Measurements from ENCODE around the gene SLC1A1.

SLC1A1 gene

GRCh38 chr9:4592886-4593285 lies 102.6 kb downstream of the SLC1A1 start:
- no peak overlapping the region for H3K4me2 ChIP-seq
- no peaks in the 10 kb centered on the region for H4K20me1 ChIP-seq (ENCODE audit: insufficient read depth)
- no peaks in the 10 kb centered on the region for H3K27me3 ChIP-seq (ENCODE audit: insufficient read depth, low read depth)
- no peak overlapping the region for H3K27ac ChIP-seq
- H3K4me3 ChIP-seq (IDR thresholded peaks at IDR 0.05; ENCODE audit: insufficient read depth, low read depth, low read length): no peak overlapping the region
- H3K9ac ChIP-seq: no peak overlapping the region
- TF ChIP-seq, protein P1, sequence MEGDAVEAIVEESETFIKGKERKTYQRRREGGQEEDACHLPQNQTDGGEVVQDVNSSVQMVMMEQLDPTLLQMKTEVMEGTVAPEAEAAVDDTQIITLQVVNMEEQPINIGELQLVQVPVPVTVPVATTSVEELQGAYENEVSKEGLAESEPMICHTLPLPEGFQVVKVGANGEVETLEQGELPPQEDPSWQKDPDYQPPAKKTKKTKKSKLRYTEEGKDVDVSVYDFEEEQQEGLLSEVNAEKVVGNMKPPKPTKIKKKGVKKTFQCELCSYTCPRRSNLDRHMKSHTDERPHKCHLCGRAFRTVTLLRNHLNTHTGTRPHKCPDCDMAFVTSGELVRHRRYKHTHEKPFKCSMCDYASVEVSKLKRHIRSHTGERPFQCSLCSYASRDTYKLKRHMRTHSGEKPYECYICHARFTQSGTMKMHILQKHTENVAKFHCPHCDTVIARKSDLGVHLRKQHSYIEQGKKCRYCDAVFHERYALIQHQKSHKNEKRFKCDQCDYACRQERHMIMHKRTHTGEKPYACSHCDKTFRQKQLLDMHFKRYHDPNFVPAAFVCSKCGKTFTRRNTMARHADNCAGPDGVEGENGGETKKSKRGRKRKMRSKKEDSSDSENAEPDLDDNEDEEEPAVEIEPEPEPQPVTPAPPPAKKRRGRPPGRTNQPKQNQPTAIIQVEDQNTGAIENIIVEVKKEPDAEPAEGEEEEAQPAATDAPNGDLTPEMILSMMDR (conservative IDR thresholded peaks at IDR 0.05; ENCODE audit: low read depth, low read length): no peak
- H2AFZ ChIP-seq (ENCODE audit: low read depth): no peak overlapping the region
- no peaks in the 10 kb centered on the region for H3K4me1 ChIP-seq (ENCODE audit: low read depth, poor library complexity, severe bottlenecking)
- H3K79me2 ChIP-seq (ENCODE audit: insufficient read depth, low read depth): no peaks in the 10 kb centered on the region
- no peaks in the 10 kb centered on the region for H3K36me3 ChIP-seq (ENCODE audit: insufficient read depth)

DNA sequence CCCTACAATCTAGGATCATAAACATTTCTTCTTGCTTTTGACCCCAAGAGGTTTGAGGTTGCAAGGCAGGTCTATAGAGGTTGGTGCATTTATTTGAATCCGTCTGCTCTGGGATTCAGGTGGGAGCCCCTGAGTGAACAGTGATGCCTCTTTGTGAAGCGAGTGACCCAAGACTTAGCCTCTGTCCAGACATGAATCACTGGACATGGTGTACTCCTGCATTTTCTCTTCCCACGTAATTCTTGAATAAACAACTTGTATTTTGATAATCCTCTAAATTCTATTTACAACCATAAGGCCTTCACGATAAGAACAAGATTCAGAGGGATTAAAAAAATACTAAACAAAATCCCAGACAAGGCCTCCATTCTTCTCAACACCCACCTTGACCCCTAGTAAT lies 104.3 kb downstream of the SLC1A1 start:
- TF ChIP-seq, protein P1 (conservative IDR thresholded peaks at IDR 0.05; ENCODE audit: low read depth, low read length): no peak
- no peak overlapping the region for H2AFZ ChIP-seq (ENCODE audit: low read depth)
- no peak overlapping the region for H3K27ac ChIP-seq

DNA sequence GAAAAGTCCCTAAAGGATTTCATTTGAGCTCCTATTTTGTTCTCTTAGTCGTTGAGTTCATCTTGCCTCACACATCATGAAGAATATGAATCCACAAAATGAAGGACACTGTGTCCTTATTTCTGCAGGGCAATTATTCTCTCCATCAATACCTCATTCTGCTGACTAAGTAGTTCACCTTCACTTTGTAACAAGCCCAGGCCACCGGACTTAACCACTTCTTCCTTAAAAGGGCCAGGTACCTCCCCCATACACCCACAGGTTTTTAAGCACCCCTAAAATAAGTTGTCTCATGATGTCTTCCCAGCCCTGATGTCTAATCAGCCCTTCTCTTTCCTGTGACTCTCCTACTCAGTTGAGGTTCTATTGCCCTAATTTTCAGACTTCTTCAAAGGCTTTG lies 104.7 kb downstream of the SLC1A1 start:
- no peaks in the 10 kb centered on the region for H3K79me2 ChIP-seq (ENCODE audit: insufficient read depth, low read depth)
- no peaks in the 10 kb centered on the region for H3K4me1 ChIP-seq (ENCODE audit: low read depth, poor library complexity, severe bottlenecking)
- no peak overlapping the region for H2AFZ ChIP-seq (ENCODE audit: low read depth)
- no peak overlapping the region for H3K9ac ChIP-seq
- H3K4me3 ChIP-seq (IDR thresholded peaks at IDR 0.05; ENCODE audit: insufficient read depth, low read depth, low read length): no peak overlapping the region
- TF ChIP-seq, protein P1 (conservative IDR thresholded peaks at IDR 0.05; ENCODE audit: low read depth, low read length): no peak
- no peaks in the 10 kb centered on the region for H3K27me3 ChIP-seq (ENCODE audit: insufficient read depth, low read depth)
- H3K36me3 ChIP-seq (ENCODE audit: insufficient read depth): no peaks in the 10 kb centered on the region
- H4K20me1 ChIP-seq (ENCODE audit: insufficient read depth): no peaks in the 10 kb centered on the region
- H3K27ac ChIP-seq: no peak overlapping the region
- no peak overlapping the region for H3K4me2 ChIP-seq

More for the DNA sequence above, 104.3 kb downstream of the SLC1A1 start:
- Histone ChIP-seq H3K4me1 (ENCODE audit: low read depth, poor library complexity, severe bottlenecking) (no peaks in the 10 kb centered on the region), H3K36me3 (ENCODE audit: insufficient read depth) (no peaks in the 10 kb centered on the region), H3K4me3 (IDR thresholded peaks at IDR 0.05; ENCODE audit: insufficient read depth, low read depth, low read length) (no peak overlapping the region), H3K79me2 (ENCODE audit: insufficient read depth, low read depth) (no peaks in the 10 kb centered on the region), H3K9ac (no peak overlapping the region), H3K4me2 (no peak overlapping the region), H4K20me1 (ENCODE audit: insufficient read depth) (no peaks in the 10 kb centered on the region), H3K27me3 (ENCODE audit: insufficient read depth, low read depth) (no peaks in the 10 kb centered on the region)

DNA sequence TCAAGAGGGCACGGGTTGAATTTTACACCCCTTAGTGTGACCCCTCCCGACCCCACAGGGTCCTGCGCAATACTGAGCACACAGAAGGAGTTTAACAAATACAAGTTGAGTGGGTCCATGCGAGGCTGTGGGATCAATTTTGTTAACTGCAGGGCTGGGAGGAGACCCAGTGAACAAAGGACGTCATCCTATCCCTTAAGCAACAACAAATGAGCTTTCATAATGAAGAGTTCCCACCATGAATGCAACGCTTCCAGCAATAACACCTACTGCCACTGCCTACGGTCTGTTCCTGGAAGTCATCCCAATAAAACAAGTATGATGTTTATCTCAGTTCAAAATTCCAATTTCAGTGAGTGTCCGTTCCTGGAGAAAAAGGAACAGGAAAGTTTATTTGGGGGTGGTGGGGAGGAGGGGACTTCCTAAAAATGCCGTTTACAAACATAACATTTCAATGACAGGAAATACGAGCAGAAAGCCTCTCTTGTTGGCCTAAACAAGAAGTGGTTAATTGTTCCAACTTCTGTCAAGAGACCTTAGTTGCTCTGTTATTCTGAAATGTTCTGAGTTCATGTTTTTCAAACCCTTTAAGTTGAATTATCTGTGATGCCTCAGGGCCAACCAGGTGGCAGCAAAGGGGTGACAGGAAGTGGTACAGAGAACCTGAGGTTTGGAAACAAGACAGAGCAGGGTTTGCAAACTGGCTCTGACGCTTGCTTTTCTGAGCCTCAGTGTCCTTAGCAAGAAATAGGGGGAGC lies 106.1 kb downstream of the SLC1A1 start:
- H3K4me1 ChIP-seq (ENCODE audit: low read depth, poor library complexity, severe bottlenecking): no peaks in the 10 kb centered on the region
- TF ChIP-seq, protein P1 (conservative IDR thresholded peaks at IDR 0.05; ENCODE audit: low read depth, low read length): no peak
- no peak overlapping the region for H3K9ac ChIP-seq
- H2AFZ ChIP-seq (ENCODE audit: low read depth): no peak overlapping the region
- no peaks in the 10 kb centered on the region for H3K79me2 ChIP-seq (ENCODE audit: insufficient read depth, low read depth)
- H3K4me3 ChIP-seq (IDR thresholded peaks at IDR 0.05; ENCODE audit: insufficient read depth, low read depth, low read length): no peak overlapping the region
- H3K27ac ChIP-seq: no peak overlapping the region
- H3K4me2 ChIP-seq: no peak overlapping the region
- H3K27me3 ChIP-seq (ENCODE audit: insufficient read depth, low read depth): no peaks in the 10 kb centered on the region
- H4K20me1 ChIP-seq (ENCODE audit: insufficient read depth): no peaks in the 10 kb centered on the region
- no peaks in the 10 kb centered on the region for H3K36me3 ChIP-seq (ENCODE audit: insufficient read depth)

All from KMS-11 (cell line).